ENCODE measurements around the gene EN1. TPM values are rescaled to one million over a fixed set of nuclear protein-coding genes. Genes with fewer than 3 reads are reported as not detected.

The EN1 gene
- total RNA-seq, 1 experiment from 2014 or later = not detected

DNA sequence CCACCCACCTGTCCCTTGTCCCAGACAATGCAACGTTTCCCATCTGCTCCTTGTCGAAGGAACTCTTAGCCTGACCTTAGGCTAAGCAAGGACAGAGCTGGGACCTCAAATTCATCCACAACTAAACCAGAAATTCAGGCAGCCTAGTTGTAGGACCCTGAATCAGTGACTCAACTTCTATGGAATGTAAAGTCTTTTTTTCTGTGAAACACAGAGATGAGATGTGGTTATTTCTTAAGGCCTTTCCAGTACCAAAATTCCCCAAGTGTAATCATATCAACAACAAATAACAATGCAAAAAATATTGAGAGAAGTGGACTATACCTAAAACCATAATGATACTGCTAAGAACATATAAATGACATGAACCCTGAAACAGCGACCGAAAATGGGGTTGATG lies 46.7 kb downstream of the EN1 start:
- BruUV-seq (replicated peaks) = no TSS peak
- peaks cover 8% of the 10 kb centered on the region; the same call in 1 of the 2 replicates for H3K27me3 ChIP-seq (ENCODE audit: insufficient read depth, low read length)
- POLR2A ChIA-PET = no interaction called here

DNA sequence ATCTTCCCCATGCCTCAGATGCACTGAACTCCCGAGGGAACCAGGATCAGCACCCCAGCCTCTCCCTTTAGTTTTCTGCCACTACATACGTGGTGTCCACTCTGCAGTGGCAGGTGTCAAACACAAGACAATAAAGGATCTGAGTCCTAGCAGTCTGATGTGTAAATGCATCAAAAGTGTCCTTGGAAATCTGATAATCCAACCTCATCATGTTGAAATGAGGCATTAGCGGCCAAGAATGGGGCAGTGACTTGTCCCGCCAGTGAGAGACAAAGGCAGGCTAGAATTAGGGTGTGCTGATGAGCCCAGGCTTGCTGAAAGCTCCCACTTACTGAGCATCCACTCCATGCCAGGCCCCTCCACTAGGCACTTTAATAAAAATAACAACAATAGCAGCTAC lies 52.9 kb downstream of the EN1 start:
- Histone ChIP-seq H3K4me2 (ENCODE audit: low read length) (no peak overlapping the region), H3K4me3 (replicated peaks in 1 of 2; ENCODE audit: low read depth in 1 of 2, low read length in 2 of 2) (no peak overlapping the region), H3K9ac (ENCODE audit: low read length) (no peak overlapping the region), H3K4me1 (ENCODE audit: control insufficient read depth in 1 of 2, insufficient read depth in 2 of 2, low read length in 2 of 2) (no peaks in the 10 kb centered on the region), H4K20me1 (ENCODE audit: insufficient read depth) (no peaks in the 10 kb centered on the region), H2AFZ (ENCODE audit: low read depth, low read length, poor library complexity, severe bottlenecking) (no peak overlapping the region), H3K36me3 (ENCODE audit: control insufficient read depth in 1 of 2, insufficient read depth in 2 of 2, low read length in 2 of 2) (no peaks in the 10 kb centered on the region), H3K9me2 (ENCODE audit: insufficient read depth) (no peaks in the 10 kb centered on the region), H3K27me3 (ENCODE audit: insufficient read depth, low read length) (peaks cover 20% of the 10 kb centered on the region; the same call in 1 of the 2 replicates), H3K9me3 (ENCODE audit: control insufficient read depth in 1 of 2, insufficient read depth in 1 of 2, low read depth in 1 of 2, low read length in 2 of 2) (no peaks in the 10 kb centered on the region), H3K27ac (ENCODE audit: low read depth, low read length) (no peak overlapping the region), H3K79me2 (ENCODE audit: insufficient read depth, low read length) (no peaks in the 10 kb centered on the region)
- DNase-seq (ENCODE audit: low read depth, low spot score) (no peak), ATAC-seq (no peak)
- RAD21 ChIA-PET (ENCODE audit: low non-redundant PET in 1 of 2, low total read pairs in 2 of 2, uncharacterized antibody in 2 of 2, unreplicated experiment in 2 of 2) = no interaction called here
- BruUV-seq (replicated peaks) = no TSS peak
- CTCF ChIA-PET = no interaction called here
- POLR2A ChIA-PET = no interaction called here
- intact Hi-C loops (cut with micrococcal nuclease) = no loop called here
- TF ChIP-seq RAD21 (IDR thresholded peaks at IDR 0.05; ENCODE audit: low read depth) = no peak
- TF ChIP-seq, protein P1, sequence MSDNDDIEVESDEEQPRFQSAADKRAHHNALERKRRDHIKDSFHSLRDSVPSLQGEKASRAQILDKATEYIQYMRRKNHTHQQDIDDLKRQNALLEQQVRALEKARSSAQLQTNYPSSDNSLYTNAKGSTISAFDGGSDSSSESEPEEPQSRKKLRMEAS (IDR thresholded peaks at IDR 0.05) = no peak
- TF ChIP-seq, protein P2, sequence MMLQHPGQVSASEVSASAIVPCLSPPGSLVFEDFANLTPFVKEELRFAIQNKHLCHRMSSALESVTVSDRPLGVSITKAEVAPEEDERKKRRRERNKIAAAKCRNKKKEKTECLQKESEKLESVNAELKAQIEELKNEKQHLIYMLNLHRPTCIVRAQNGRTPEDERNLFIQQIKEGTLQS (IDR thresholded peaks at IDR 0.05) = no peak
- no peak for TF ChIP-seq POLR2A (IDR thresholded peaks at IDR 0.05; ENCODE audit: borderline replicate concordance, extremely low read depth, insufficient read depth, insufficient read length)
- no peak for TF ChIP-seq YY1 (IDR thresholded peaks at IDR 0.05; ENCODE audit: extremely low read depth, insufficient replicate concordance, low read depth, low read length)
- TF ChIP-seq TCF7L2 (IDR thresholded peaks at IDR 0.05; ENCODE audit: borderline replicate concordance, extremely low read depth, insufficient read depth, insufficient read length) = no peak
- no peak for TF ChIP-seq SIN3A (IDR thresholded peaks at IDR 0.05; ENCODE audit: low read depth)
- TF ChIP-seq, protein P3, sequence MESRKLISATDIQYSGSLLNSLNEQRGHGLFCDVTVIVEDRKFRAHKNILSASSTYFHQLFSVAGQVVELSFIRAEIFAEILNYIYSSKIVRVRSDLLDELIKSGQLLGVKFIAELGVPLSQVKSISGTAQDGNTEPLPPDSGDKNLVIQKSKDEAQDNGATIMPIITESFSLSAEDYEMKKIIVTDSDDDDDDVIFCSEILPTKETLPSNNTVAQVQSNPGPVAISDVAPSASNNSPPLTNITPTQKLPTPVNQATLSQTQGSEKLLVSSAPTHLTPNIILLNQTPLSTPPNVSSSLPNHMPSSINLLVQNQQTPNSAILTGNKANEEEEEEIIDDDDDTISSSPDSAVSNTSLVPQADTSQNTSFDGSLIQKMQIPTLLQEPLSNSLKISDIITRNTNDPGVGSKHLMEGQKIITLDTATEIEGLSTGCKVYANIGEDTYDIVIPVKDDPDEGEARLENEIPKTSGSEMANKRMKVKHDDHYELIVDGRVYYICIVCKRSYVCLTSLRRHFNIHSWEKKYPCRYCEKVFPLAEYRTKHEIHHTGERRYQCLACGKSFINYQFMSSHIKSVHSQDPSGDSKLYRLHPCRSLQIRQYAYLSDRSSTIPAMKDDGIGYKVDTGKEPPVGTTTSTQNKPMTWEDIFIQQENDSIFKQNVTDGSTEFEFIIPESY (IDR thresholded peaks at IDR 0.05; ENCODE audit: extremely low read depth, insufficient replicate concordance, low read length) = no peak
- no peak for TF ChIP-seq EZH2 (IDR thresholded peaks at IDR 0.05)
- TF ChIP-seq ELF1 (IDR thresholded peaks at IDR 0.05; ENCODE audit: borderline replicate concordance, low read depth) = no peak

More for the DNA sequence above, 46.7 kb downstream of the EN1 start:
- Histone ChIP-seq H3K9ac (ENCODE audit: low read length) (no peak overlapping the region), H3K4me3 (replicated peaks in 1 of 2; ENCODE audit: low read depth in 1 of 2, low read length in 2 of 2) (no peak overlapping the region), H2AFZ (ENCODE audit: low read depth, low read length, poor library complexity, severe bottlenecking) (no peak overlapping the region), H3K4me2 (ENCODE audit: low read length) (no peak overlapping the region), H3K36me3 (ENCODE audit: control insufficient read depth in 1 of 2, insufficient read depth in 2 of 2, low read length in 2 of 2) (no peaks in the 10 kb centered on the region), H3K4me1 (ENCODE audit: control insufficient read depth in 1 of 2, insufficient read depth in 2 of 2, low read length in 2 of 2) (no peaks in the 10 kb centered on the region), H3K79me2 (ENCODE audit: insufficient read depth, low read length) (no peaks in the 10 kb centered on the region), H3K9me3 (ENCODE audit: control insufficient read depth in 1 of 2, insufficient read depth in 1 of 2, low read depth in 1 of 2, low read length in 2 of 2) (no peaks in the 10 kb centered on the region), H3K9me2 (ENCODE audit: insufficient read depth) (no peaks in the 10 kb centered on the region), H4K20me1 (ENCODE audit: insufficient read depth) (no peaks in the 10 kb centered on the region), H3K27ac (ENCODE audit: low read depth, low read length) (no peak overlapping the region)
- ChIA-PET CTCF (no interaction called here), RAD21 (ENCODE audit: low non-redundant PET in 1 of 2, low total read pairs in 2 of 2, uncharacterized antibody in 2 of 2, unreplicated experiment in 2 of 2) (no interaction called here)
- DNase-seq (ENCODE audit: low read depth, low spot score) (no peak), ATAC-seq (no peak)
- intact Hi-C loops (cut with micrococcal nuclease) = no loop called here
- TF ChIP-seq, protein P2 (IDR thresholded peaks at IDR 0.05) = no peak
- TF ChIP-seq SIN3A (IDR thresholded peaks at IDR 0.05; ENCODE audit: low read depth) (no peak), EZH2 (IDR thresholded peaks at IDR 0.05) (no peak), POLR2AphosphoS5 (IDR thresholded peaks at IDR 0.05; ENCODE audit: low read depth, low read length) (no peak), ZNF274 (IDR thresholded peaks at IDR 0.05; ENCODE audit: low read depth, low read length) (no peak), CBX3 (IDR thresholded peaks at IDR 0.05; ENCODE audit: low read depth) (no peak), ELF1 (IDR thresholded peaks at IDR 0.05; ENCODE audit: borderline replicate concordance, low read depth) (no peak), SRF (IDR thresholded peaks at IDR 0.05; ENCODE audit: low read depth) (no peak), CEBPB (IDR thresholded peaks at IDR 0.05; ENCODE audit: low read depth) (no peak), RAD21 (IDR thresholded peaks at IDR 0.05; ENCODE audit: low read depth) (no peak), SP1 (IDR thresholded peaks at IDR 0.05; ENCODE audit: low read depth) (no peak), YY1 (IDR thresholded peaks at IDR 0.05; ENCODE audit: extremely low read depth, insufficient replicate concordance, low read depth, low read length) (no peak)
- TF ChIP-seq, protein P1 (IDR thresholded peaks at IDR 0.05) = no peak
